ENCODE measurements around the gene NOX4.
"Not testable (repeated sequence)": the region's sequence is repeated elsewhere in the genome, so short reads cannot be mapped to it uniquely, and the experiment has no call there.

Gene NOX4

GRCh38 chr11:89347071-89347470, 144.1 kb downstream of the NOX4 start:
- DNase-seq (ENCODE audit: low spot score) = no peak
- no peak for TF ChIP-seq CTCF (IDR thresholded peaks at IDR 0.05; ENCODE audit: extremely low read depth, insufficient read depth, missing control alignments)
- in situ Hi-C loops (cut with MboI; ENCODE audit: low pct_unique_long_range_greater_than_20kb, low sequenced_read_pairs, unreplicated experiment) = no loop called here

DNA sequence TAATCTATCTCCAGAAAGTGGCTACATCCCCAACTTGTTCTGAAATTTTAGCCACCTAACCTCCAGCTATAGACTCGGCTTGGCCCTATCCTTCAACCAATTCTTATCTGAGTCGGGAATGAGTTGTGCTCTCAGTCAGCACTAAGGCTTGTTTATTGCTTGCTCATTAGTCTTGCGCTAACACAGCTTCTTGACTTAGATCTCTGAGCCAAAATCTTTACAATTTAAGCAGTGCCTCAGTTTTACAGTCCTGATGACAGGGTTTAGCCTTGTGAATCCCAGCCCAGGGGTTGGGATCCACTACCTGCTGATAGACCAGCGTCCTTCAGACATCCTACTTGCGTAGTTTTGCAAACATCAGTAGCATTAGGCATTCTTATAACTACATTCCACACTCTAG, 144.6 kb downstream of the NOX4 start:
- no peak for TF ChIP-seq CTCF (IDR thresholded peaks at IDR 0.05; ENCODE audit: extremely low read depth, insufficient read depth, missing control alignments)
- no peak for DNase-seq (ENCODE audit: low spot score)
- in situ Hi-C loops (cut with MboI; ENCODE audit: low pct_unique_long_range_greater_than_20kb, low sequenced_read_pairs, unreplicated experiment) = no loop called here

DNA sequence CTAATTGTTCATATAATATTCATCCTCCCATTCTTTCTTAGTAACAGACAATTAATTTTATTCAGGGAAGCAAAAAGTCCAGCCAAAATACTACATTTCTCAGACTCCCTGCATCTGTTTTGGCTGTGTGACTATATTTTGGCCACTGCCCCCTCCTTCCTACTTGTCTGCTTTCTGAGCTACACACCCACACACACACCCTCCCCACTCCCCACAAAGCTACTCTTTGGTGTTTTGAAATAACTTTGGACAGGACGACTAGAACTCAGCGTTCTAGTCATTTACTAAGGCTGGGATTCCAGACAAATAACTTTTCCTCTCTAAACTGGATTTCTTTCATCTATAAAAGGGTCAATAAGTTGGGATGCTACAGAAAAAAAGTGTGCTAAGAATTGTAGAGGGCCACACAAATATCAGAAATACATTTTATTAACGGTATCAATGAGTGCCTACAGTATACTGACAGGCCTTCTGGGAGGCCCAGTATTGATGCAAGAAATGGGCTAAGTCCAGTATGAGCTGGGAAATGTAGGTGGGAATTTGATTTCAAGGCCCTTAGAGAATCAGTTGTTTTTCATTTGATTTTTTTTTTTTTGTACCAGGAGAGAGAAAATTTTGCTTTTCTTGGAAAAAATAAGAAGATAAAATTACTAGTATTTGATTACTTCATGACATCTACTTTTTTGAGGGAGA, 148.1 kb downstream of the NOX4 start:
- in situ Hi-C loops (cut with MboI; ENCODE audit: low pct_unique_long_range_greater_than_20kb, low sequenced_read_pairs, unreplicated experiment); DNase-seq (ENCODE audit: low spot score): not testable (repeated sequence)

DNA sequence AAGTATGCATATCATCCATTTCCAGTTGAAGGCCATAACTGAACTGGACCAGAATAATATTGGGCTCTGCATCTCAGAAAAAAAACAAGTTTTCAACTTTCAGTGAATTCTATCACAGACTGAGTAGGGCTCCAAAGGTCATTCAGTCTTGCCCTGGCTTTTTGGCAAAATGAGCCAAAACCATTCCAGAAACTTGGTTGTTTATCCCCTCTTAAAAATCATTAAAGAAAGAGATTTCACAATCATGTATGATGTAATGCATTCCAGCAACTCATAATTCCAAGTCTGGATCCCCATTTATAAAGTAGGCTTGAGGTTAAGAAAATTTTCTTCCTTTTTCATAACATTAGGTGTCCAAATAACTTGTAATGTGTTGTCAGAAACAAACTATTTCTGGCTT, 150.7 kb downstream of the NOX4 start:
- DNase-seq (ENCODE audit: low spot score); in situ Hi-C loops (cut with MboI; ENCODE audit: low pct_unique_long_range_greater_than_20kb, low sequenced_read_pairs, unreplicated experiment): not testable (repeated sequence)

DNA sequence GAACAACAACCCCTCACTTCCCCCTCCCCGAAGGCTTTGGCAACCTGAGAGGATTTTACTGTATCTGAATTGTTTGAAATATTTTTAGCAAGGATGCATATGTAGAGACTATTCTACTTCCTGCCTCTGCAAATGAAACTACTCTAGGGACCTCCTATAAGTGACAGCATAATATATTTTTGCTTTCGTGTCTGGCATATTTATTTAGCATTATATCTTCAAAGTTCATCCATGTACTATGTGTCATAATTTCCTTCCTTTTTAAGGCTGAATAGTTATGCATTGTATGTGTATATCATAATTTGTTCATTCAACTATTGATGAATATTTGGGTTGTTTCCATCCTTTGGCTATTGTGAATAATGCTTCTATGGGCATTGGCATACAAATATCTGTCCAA, 153.1 kb downstream of the NOX4 start:
- DNase-seq (ENCODE audit: low spot score); in situ Hi-C loops (cut with MboI; ENCODE audit: low pct_unique_long_range_greater_than_20kb, low sequenced_read_pairs, unreplicated experiment): not testable (repeated sequence)

DNA sequence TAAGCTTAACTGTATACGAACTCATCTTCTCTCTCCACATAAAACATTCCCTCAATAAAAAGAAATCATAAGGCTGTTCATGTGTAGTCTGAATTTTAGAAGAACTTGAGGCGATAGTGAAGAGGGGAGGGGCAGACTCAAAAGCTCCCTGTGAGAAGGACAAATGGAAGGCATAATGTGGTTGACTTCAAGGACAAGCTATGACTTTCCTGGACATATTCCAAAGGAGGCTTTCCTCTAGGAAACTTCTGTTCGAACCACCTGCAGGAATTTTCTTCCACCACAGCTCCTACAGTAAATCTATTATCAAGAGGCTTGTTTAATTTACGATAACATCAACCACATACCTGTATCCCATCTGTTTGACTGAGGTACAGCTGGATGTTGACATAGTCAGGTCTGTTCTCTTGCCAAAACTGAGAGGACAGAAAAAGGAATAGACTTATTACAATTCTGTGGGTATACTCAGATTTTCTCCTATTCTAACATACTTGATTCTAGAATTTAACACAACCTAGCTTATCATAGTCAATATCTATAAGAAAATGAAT, 154.0 kb downstream of the NOX4 start:
- DNase-seq (ENCODE audit: low spot score); in situ Hi-C loops (cut with MboI; ENCODE audit: low pct_unique_long_range_greater_than_20kb, low sequenced_read_pairs, unreplicated experiment): not testable (repeated sequence)

DNA sequence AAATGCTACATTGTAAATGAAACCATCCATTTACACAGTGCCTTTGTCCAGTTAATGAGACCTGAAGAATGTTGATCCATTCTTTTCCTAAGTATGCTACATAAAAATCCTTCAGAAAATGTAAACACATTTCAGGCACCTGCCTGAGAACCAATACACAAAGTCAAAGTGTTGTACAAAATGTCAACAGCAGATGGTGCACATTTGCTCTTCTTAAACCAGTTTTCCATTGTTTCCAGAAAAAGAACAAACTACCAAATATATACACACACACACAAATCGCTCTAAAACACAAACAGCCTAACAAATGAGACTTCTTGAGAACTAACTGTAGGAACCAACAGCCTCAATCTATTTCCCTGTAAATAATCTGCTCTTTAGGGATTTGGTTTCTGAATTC, 157.5 kb downstream of the NOX4 start:
- TF ChIP-seq CTCF (IDR thresholded peaks at IDR 0.05; ENCODE audit: extremely low read depth, insufficient read depth, missing control alignments) = peak; percentile 24
- DNase-seq (ENCODE audit: low spot score); in situ Hi-C loops (cut with MboI; ENCODE audit: low pct_unique_long_range_greater_than_20kb, low sequenced_read_pairs, unreplicated experiment): not testable (repeated sequence)

DNA sequence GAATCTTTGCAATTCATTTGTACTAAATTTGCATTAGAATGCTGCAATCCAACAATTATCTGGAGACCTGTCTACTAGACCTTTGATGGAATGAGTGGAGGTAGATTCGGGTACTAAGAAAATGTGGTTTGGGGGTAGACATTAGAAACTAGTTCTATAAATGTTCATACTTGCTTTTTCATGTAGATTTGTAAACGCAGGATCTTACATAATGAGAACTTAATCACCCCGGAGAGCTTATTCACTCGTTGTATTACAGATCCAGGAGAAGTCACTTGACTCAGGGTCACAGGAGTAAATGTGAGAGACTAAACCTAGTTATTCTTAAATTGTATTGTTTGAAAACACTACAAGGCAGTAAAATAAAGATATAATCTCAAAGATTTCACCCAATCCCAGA, 159.2 kb downstream of the NOX4 start:
- in situ Hi-C loops (cut with MboI; ENCODE audit: low pct_unique_long_range_greater_than_20kb, low sequenced_read_pairs, unreplicated experiment); DNase-seq (ENCODE audit: low spot score): not testable (repeated sequence)

DNA sequence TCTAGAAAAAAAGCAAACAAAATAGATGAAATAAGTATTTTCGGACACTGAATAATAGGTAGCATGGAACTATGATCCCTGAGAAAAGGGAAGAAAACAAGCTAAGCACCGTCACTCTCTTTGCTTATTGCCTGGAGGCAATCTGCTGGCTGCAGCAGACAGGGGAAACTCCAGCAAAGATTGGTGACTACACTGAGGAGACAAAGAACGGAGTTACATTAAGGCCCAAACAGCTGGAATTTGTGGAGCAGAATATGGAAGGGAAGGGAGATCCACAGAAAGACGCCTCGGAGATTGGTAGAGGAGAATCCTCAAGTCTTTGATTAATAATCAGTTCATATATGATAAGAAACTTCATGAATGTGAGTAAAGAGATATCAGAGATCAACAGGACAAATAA, 163.3 kb downstream of the NOX4 start:
- no peak for TF ChIP-seq CTCF (IDR thresholded peaks at IDR 0.05; ENCODE audit: extremely low read depth, insufficient read depth, missing control alignments)
- no peak for DNase-seq (ENCODE audit: low spot score)
- in situ Hi-C loops (cut with MboI; ENCODE audit: low pct_unique_long_range_greater_than_20kb, low sequenced_read_pairs, unreplicated experiment) = no loop called here
